Progenitor cell of endocrine pancreas (in vitro differentiated cells): ENCODE results near the gene FBXW9. TPM values are rescaled to one million over a fixed set of nuclear protein-coding genes. Genes with fewer than 3 reads are reported as not detected.
"Not testable (repeated sequence)": the region's sequence is repeated elsewhere in the genome, so short reads cannot be mapped to it uniquely, and the experiment has no call there.

ENCODE experiments used
- DNase-seq: peaks from one replicate; pipeline ENCODE4 v3.0.0; 2021; ENCODE audit warnings: low spot score; ENCODE audit not compliant: unreplicated experiment
- H3K27ac Mint-ChIP-seq: 2 replicates; pipeline ENCODE4 v1.8.0; 2021; ENCODE audit warnings: mild to moderate bottlenecking, moderate library complexity, mixed read lengths
- H3K27me3 Mint-ChIP-seq: 2 replicates; pipeline ENCODE4 v1.8.0; 2021; ENCODE audit warnings: mixed read lengths
- H3K36me3 Mint-ChIP-seq: 2 replicates; pipeline ENCODE4 v1.8.0; 2022; ENCODE audit warnings: mixed read lengths; ENCODE audit not compliant: insufficient read depth
- H3K4me1 Mint-ChIP-seq: 2 replicates; pipeline ENCODE4 v1.8.0; 2021; ENCODE audit warnings: low read depth, mixed read lengths
- H3K4me3 Mint-ChIP-seq: 2 replicates; pipeline ENCODE4 v1.8.0; 2021; ENCODE audit warnings: low read depth, mild to moderate bottlenecking, moderate library complexity, mixed read lengths
- H3K9me3 Mint-ChIP-seq: 2 replicates; pipeline ENCODE4 v1.8.0; 2021; ENCODE audit warnings: low read depth, mixed read lengths
- total RNA-seq: library from RNA; stranded (reverse); gene quantifications from 2 replicates; pipeline ENCODE4 v1.2.1, GENCODE V29; 2021
- TF ChIP-seq, protein P1 (sequence below): fragments of 200-600 bp; sonication (generic); IDR thresholded peaks from one replicate; pipeline ENCODE4 v1.5.0; 2021; ENCODE audit warnings: antibody characterized with exemption, mild to moderate bottlenecking; ENCODE audit not compliant: unreplicated experiment

FBXW9 gene
- total RNA-seq, 1 donor from 2014 or later = 15.1 TPM

- H3K27me3 Mint-ChIP-seq = no peaks in the 10 kb centered on the region
- peak overlapping the region; percentile 96 for H3K4me3 Mint-ChIP-seq
- peak overlapping the region; percentile 99 for H3K27ac Mint-ChIP-seq
- no peaks in the 10 kb centered on the region for H3K9me3 Mint-ChIP-seq
- DNase-seq = no peak
- peaks cover 5% of the 10 kb centered on the region for H3K36me3 Mint-ChIP-seq
- TF ChIP-seq, protein P1, sequence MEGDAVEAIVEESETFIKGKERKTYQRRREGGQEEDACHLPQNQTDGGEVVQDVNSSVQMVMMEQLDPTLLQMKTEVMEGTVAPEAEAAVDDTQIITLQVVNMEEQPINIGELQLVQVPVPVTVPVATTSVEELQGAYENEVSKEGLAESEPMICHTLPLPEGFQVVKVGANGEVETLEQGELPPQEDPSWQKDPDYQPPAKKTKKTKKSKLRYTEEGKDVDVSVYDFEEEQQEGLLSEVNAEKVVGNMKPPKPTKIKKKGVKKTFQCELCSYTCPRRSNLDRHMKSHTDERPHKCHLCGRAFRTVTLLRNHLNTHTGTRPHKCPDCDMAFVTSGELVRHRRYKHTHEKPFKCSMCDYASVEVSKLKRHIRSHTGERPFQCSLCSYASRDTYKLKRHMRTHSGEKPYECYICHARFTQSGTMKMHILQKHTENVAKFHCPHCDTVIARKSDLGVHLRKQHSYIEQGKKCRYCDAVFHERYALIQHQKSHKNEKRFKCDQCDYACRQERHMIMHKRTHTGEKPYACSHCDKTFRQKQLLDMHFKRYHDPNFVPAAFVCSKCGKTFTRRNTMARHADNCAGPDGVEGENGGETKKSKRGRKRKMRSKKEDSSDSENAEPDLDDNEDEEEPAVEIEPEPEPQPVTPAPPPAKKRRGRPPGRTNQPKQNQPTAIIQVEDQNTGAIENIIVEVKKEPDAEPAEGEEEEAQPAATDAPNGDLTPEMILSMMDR = no peak
- peaks cover 19% of the 10 kb centered on the region for H3K4me1 Mint-ChIP-seq
These were observed 24.6 kb upstream of the FBXW9 start for GRCh38 chr19:12720851-12721655.

- Mint-ChIP-seq H3K27me3 (no peaks in the 10 kb centered on the region), H3K36me3 (peaks cover 7% of the 10 kb centered on the region), H3K27ac (peak overlapping the region; percentile 95), H3K9me3 (no peaks in the 10 kb centered on the region), H3K4me3 (peak overlapping the region; percentile 72), H3K4me1 (peaks cover 19% of the 10 kb centered on the region)
- TF ChIP-seq, protein P1 = no peak
- DNase-seq = no peak
These were observed 23.9 kb upstream of the FBXW9 start for GRCh38 chr19:12720296-12720695.

- Mint-ChIP-seq H3K27ac (no peak overlapping the region), H3K27me3 (no peaks in the 10 kb centered on the region), H3K36me3 (peaks cover 27% of the 10 kb centered on the region), H3K4me3 (no peak overlapping the region), H3K4me1 (peaks cover 8% of the 10 kb centered on the region), H3K9me3 (no peaks in the 10 kb centered on the region)
- TF ChIP-seq, protein P1 = no peak
- DNase-seq = no peak
These were observed 19.5 kb upstream of the FBXW9 start for GRCh38 chr19:12715929-12716328.

DNA sequence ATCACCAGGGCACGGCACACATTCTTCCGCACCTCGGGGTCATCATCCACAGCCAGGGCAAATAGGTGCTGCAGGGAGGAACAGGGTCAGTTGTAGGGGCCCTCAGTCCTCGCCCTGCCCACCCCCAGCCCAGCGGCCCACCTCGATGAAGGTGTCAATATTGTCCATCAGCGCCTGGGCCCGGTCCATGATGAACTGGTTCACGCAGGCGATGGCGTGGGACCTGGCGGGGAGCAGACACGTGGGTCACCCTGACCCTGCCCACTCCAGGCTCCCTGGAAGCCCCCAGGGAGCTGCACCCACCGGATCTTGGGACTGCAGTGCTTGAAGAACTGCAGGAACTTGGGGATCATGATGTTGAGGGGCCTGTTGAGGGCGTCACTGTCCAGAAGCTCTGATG, 18.7 kb upstream of the FBXW9 start:
- Mint-ChIP-seq H3K9me3 (no peaks in the 10 kb centered on the region), H3K4me1 (peaks cover 3% of the 10 kb centered on the region), H3K27ac (no peak overlapping the region), H3K27me3 (no peaks in the 10 kb centered on the region), H3K36me3 (peaks cover 31% of the 10 kb centered on the region), H3K4me3 (no peak overlapping the region)
- TF ChIP-seq, protein P1 = no peak
- no peak for DNase-seq

GRCh38 chr19:12713304-12713703, 16.9 kb upstream of the FBXW9 start:
- not testable (repeated sequence) for H3K4me3 Mint-ChIP-seq, H3K4me1 Mint-ChIP-seq, H3K27me3 Mint-ChIP-seq, DNase-seq, H3K27ac Mint-ChIP-seq, H3K9me3 Mint-ChIP-seq
- H3K36me3 Mint-ChIP-seq = peaks cover 34% of the 10 kb centered on the region

DNA sequence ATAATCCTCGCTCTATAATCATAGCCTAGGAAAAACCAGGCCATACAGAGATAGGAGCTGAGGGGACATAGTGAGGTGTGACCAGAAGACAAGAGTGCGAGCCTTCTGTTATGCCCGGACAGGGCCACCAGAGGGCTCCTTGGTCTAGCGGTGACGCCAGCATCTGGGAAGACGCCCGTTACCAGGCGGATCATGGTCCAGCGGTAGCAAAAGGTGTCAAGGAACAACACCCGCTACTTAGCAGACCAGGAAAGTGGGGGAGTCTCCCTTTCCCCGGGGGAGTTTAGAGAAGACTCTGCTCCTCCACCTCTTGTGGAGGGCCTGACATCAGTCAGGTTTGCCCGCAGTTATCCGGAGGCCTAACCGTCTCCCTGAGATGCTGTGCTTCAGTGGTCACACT, 15.6 kb upstream of the FBXW9 start:
- H3K9me3 Mint-ChIP-seq, H3K27ac Mint-ChIP-seq, H3K4me1 Mint-ChIP-seq, DNase-seq, H3K27me3 Mint-ChIP-seq, H3K4me3 Mint-ChIP-seq: not testable (repeated sequence)
- peaks cover 34% of the 10 kb centered on the region for H3K36me3 Mint-ChIP-seq
- TF ChIP-seq, protein P1 = peak; percentile 47
